ENCODE data around the gene DCUN1D2.

DCUN1D2 gene

DNA sequence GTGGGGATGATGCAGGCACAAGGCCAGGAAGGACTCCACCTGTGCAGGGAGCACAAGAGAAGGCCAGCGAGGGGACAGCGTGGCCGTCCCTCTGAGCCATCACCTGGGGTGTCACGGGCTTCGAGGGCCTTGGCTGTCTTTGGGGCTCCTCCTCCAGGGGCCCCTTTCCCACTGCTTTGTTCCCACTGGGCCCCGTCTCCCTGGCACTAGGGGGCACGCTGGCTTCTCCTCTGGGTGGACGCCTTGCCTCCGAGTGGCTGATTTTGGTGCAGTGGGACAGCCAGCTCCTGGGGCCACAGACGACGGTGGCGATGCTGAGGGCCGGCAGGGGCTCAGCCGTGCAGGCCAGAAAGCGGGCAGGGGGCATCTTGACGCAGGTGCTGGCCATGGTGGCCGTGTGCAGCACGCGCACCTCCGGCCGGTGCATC, 83.4 kb downstream of the DCUN1D2 start:
- DNase-seq (ENCODE audit: low spot score) = no peak

DNA sequence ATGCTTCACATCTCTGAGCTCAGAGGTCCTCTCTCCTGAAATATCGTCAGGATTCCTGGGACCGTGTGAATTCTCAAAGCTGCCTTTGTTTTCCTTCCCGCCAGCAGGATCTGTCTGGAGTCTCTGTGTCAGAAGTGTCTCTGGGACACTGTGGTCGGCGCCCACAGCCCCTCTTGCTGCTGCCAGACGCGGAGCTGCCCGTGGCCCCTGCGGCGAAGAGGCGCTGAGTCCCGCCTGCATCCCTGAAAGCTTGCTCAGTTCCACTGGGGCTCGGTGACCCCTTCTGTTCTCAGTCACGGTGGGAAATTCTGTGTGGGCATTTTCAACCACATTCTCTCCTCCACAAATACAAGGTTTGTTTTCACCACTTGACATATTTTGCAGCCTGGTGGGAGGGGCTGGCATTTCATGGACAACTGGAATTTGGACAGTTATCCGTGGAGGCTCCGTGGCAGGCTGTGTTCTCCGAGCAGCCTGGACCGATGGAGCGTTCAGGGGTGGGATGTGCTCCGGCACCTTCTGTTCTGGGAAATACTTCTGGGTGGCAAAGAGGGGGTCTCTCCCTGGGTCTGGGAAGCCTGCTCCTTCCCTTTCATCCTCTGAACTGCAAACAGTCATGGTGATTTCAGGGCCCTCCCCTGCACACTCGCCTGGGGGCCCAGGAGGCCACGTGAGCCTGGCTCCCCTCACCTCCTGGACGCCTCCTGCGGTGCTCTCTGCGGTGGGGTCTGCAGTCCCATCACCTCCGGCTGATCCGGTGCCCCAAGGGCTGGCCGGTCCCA, 84.0 kb downstream of the DCUN1D2 start:
- DNase-seq (ENCODE audit: low spot score) = no peak

All from HuH-7 (cell line).